Measurements from ENCODE around the gene EIF4B.
"Not testable (repeated sequence)": the region's sequence is repeated elsewhere in the genome, so short reads cannot be mapped to it uniquely, and the experiment has no call there.

The EIF4B gene

DNA sequence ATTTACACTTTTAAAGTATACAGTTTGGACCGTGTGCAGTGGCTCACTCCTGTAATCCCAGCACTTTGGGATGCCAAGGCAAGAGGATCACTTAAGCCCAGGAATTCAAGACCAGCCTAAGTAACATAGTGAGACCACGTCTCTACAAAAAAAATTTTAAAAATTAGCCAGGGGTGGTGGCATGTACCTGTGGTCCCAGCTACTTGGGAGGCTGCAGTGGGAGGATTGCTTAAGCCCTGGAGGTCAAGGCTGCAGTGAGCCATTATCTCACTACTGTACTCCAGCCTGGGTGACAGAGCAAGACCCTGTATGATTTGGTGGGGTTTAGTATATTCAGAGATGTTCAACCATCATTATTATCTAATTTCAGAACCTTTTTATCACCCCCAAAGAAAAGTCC, 4.7 kb downstream of the EIF4B start:
- no peak for FAIRE-seq

DNA sequence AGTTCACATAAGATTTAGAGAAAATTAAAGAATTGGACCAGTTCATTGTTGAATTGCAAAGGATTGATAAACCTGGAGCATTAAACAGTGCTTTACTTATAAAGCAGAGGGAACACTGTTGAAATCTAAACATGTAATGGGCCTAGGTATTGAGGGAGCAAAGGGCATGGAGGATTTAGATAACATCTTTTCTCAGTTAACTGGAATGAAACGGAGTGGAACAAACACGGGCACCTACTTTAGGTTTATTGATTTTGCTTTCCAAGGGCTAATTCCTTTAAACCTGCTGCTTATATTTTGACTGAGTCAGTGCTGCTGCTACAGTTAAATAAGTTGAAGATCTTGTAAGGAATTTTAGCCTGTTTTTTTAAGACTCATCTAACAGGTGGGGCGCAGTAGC, 5.6 kb downstream of the EIF4B start:
- no peak for DNase-seq (ENCODE audit: insufficient read length, low spot score)
- TF ChIP-seq, protein P1, sequence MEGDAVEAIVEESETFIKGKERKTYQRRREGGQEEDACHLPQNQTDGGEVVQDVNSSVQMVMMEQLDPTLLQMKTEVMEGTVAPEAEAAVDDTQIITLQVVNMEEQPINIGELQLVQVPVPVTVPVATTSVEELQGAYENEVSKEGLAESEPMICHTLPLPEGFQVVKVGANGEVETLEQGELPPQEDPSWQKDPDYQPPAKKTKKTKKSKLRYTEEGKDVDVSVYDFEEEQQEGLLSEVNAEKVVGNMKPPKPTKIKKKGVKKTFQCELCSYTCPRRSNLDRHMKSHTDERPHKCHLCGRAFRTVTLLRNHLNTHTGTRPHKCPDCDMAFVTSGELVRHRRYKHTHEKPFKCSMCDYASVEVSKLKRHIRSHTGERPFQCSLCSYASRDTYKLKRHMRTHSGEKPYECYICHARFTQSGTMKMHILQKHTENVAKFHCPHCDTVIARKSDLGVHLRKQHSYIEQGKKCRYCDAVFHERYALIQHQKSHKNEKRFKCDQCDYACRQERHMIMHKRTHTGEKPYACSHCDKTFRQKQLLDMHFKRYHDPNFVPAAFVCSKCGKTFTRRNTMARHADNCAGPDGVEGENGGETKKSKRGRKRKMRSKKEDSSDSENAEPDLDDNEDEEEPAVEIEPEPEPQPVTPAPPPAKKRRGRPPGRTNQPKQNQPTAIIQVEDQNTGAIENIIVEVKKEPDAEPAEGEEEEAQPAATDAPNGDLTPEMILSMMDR (IDR thresholded peaks at IDR 0.05; ENCODE audit: insufficient read depth, missing control alignments) = no peak
- no peak for FAIRE-seq

More for the DNA sequence above, 4.7 kb downstream of the EIF4B start:
- no peak for DNase-seq (ENCODE audit: insufficient read length, low spot score)
- TF ChIP-seq, protein P1 (IDR thresholded peaks at IDR 0.05; ENCODE audit: insufficient read depth, missing control alignments) = no peak

DNA sequence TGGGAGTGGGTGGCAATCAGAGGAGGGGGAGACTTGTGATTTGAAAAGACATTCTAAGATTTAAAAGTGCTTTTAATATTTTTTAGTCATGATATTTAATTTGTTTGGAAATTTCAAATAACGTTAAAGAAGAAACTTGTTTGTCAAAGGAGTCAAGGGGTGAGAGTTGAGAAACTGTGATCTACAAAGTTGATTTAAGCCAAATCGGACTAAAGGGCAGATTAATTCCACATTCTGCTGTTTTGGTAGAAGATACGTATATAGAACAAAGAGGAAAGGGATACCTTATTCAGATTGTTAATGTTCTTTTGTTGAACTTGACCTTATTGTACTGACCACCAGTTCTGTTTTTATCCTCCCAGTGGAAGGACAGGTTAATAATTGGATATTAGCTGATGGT, 6.7 kb downstream of the EIF4B start:
- TF ChIP-seq, protein P1 (IDR thresholded peaks at IDR 0.05; ENCODE audit: insufficient read depth, missing control alignments) = no peak
- DNase-seq (ENCODE audit: insufficient read length, low spot score) (no peak), FAIRE-seq (no peak)

DNA sequence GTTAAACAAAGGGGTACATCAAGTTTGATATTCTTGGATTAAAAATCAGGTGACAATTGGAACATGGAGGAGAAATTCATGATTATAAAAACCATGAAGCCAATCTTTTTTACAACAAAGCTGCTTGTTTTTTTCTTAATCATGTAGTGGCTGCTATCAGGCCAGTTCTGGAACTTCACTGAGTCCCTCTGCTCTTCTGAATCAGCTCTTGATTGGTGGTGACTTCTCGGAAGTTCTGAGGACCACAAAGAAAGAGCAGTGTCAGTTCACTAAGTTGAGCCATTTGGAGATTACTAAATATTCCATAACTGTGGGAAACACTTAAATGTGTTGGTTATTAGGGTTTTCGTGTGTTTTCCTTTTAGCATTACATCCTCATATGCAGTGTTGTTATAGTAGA, 8.5 kb downstream of the EIF4B start:
- TF ChIP-seq, protein P1 (IDR thresholded peaks at IDR 0.05; ENCODE audit: insufficient read depth, missing control alignments) = no peak
- FAIRE-seq (no peak), DNase-seq (ENCODE audit: insufficient read length, low spot score) (no peak)

DNA sequence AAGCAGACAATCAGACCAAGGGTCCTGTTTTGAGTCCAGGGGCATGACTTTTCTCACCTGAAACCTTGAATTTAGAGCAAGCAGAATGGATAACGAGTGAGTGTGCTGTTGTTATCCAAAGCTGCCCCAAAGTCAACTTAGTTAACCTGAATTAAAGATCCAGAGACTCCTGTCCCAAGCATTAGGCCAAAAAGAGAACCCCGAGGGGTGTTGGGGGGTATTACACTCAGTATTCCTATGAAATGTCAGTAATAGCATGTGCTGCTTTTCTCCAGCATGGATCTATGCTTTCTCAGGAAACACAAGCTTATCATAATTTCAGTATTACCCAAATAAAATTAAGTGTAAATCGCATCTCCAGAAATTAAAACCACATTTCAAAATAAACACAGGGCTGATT, 19.0 kb downstream of the EIF4B start:
- DNase-seq (ENCODE audit: insufficient read length, low spot score) (no peak), FAIRE-seq (no peak)
- TF ChIP-seq, protein P1 (IDR thresholded peaks at IDR 0.05; ENCODE audit: insufficient read depth, missing control alignments) = no peak

DNA sequence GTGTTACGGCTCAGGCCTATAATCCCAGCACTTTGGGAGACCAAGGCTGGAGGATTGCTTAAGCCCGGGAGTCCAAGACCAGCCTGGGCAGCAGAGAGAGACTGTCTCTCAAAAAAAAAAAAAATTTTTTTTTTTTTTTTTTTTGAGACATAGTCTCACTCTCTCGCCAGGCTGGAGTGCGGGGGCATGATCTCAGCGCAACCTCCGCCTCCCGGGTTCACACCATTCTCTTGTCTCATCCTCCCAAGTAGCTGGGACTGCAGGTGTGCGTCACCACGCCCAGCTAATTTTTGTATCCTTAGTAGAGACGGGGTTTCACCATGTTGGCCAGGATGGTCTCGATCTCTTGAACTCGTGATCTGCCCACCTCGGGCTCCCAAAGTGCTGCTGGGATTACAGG, 20.8 kb downstream of the EIF4B start:
- FAIRE-seq; DNase-seq (ENCODE audit: insufficient read length, low spot score): not testable (repeated sequence)

DNA sequence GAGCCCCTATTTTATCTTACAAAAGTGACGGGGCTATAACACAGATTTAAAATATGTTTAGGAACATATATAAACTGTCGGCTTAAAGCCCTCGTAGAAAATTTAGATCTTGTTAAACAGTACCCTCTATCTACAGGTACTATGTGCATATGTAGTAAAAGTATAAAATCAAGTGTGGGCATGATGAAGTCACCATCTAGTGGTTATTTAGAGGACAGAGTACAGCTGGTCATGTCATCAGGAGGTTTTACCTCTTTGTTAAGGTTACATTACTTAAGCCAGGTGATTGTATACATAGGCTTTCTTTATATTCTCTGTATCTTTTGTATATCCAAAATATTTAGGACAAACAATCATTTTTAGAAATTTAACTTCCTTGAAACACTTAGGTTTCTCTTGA, 25.4 kb downstream of the EIF4B start:
- FAIRE-seq = no peak
- TF ChIP-seq, protein P1 (IDR thresholded peaks at IDR 0.05; ENCODE audit: insufficient read depth, missing control alignments) = no peak

DNA sequence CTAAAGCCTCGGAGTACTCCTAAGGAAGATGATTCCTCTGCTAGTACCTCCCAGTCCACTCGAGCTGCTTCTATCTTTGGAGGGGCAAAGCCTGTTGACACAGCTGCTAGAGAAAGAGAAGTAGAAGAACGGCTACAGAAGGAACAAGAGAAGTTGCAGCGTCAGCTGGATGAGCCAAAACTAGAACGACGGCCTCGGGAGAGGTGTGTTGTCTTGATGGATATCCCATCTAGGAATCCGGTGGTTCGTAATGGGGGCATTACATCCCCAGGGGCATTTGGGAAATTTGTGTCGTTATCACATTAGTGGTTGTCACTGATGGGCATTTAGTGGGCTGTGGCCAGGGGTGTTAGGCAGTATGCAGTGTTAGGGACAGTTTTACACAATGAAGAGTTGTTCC, 27.6 kb downstream of the EIF4B start:
- FAIRE-seq; DNase-seq (ENCODE audit: insufficient read length, low spot score): not testable (repeated sequence)

More for the DNA sequence above, 25.4 kb downstream of the EIF4B start:
- no peak for DNase-seq (ENCODE audit: insufficient read length, low spot score)

Data from D721Med (cell line).